HG02759 (cell line): ENCODE results near the gene PTGES3L.
"Not testable (repeated sequence)": the region's sequence is repeated elsewhere in the genome, so short reads cannot be mapped to it uniquely, and the experiment has no call there.

Experiments
- ATAC-seq: cut with Tn5 transposase; IDR thresholded peaks from one replicate; pipeline ENCODE4 v1.9.1; 2021; ENCODE audit warnings: mild to moderate bottlenecking, moderate library complexity; ENCODE audit not compliant: unreplicated experiment

The PTGES3L gene

GRCh38 chr17:42982266-42982665 lies 2.4 kb upstream of the PTGES3L start:
- no peak for ATAC-seq

- ATAC-seq: peak; percentile 59
Measured at GRCh38 chr17:42980766-42981397, 1.0 kb upstream of the PTGES3L start.

- ATAC-seq: peak; percentile 81
Measured at GRCh38 chr17:42980274-42980765, 440 bp upstream of the PTGES3L start, which contains the start of gene RUNDC1. Gene RUNDC1 (plus strand): TSS chr17:42980565. CDS start chr17:42980577, 12 bp downstream.

- not testable (repeated sequence) for ATAC-seq
Measured at GRCh38 chr17:42975701-42976100, 4.2 kb downstream of the PTGES3L start.

- ATAC-seq: no peak
Measured at GRCh38 chr17:42975265-42975664, 4.6 kb downstream of the PTGES3L start.

- not testable (repeated sequence) for ATAC-seq
Measured at GRCh38 chr17:42973323-42973722, 6.6 kb downstream of the PTGES3L start.

- no peak for ATAC-seq
Measured at GRCh38 chr17:42971589-42971988, 8.3 kb downstream of the PTGES3L start.

- ATAC-seq: no peak
Measured at GRCh38 chr17:42969001-42969581, 10.8 kb downstream of the PTGES3L start.

- no peak for ATAC-seq
Measured at GRCh38 chr17:42967925-42968324, 12.0 kb downstream of the PTGES3L start.

- ATAC-seq: peak; percentile 92
Measured at GRCh38 chr17:42964161-42964932, 15.5 kb downstream of the PTGES3L start, which contains the start of gene AARSD1. Gene AARSD1 (minus strand): TSS chr17:42964454. CDS start chr17:42964440, 14 bp downstream.

- no peak for ATAC-seq
Measured at GRCh38 chr17:42953669-42954068, 26.2 kb downstream of the PTGES3L start.

GRCh38 chr17:42950044-42950783 lies 29.7 kb downstream of the PTGES3L start:
- no peak for ATAC-seq

- ATAC-seq: no peak
Measured at GRCh38 chr17:42946812-42947211, 33.1 kb downstream of the PTGES3L start.

GRCh38 chr17:42944211-42944610 lies 35.7 kb downstream of the PTGES3L start:
- ATAC-seq: no peak

- ATAC-seq: no peak
Measured at GRCh38 chr17:42937712-42938596, 41.9 kb downstream of the PTGES3L start.

- no peak for ATAC-seq
Measured at GRCh38 chr17:42929497-42929844, 50.4 kb downstream of the PTGES3L start.

- no peak for ATAC-seq
Measured at GRCh38 chr17:42928714-42929496, 51.0 kb downstream of the PTGES3L start.

- ATAC-seq: no peak
Measured at GRCh38 chr17:42924891-42925290, 55.0 kb downstream of the PTGES3L start.

GRCh38 chr17:42923472-42923871 lies 56.4 kb downstream of the PTGES3L start:
- not testable (repeated sequence) for ATAC-seq
